HepG2 (cell line): ENCODE results near the gene ARPC1A. TPM values are rescaled to one million over a fixed set of nuclear protein-coding genes. Genes with fewer than 3 reads are reported as not detected.
A peak's percentile ranks its signal among the peaks of the same experiment; 100 is the strongest.

Experiments
- ATAD3A ChIP-seq: sonication (generic); formaldehyde crosslinking; IDR thresholded peaks from 2 replicates; pipeline ENCODE4 v1.4.0; 2020; ENCODE audit warnings: missing genetic modification reagents
- ATRX ChIP-seq: sonication (generic); formaldehyde crosslinking; IDR thresholded peaks from 2 replicates; pipeline ENCODE4 v1.4.0; 2020; ENCODE audit warnings: missing genetic modification reagents, borderline replicate concordance
- CBX5 ChIP-seq: sonication (generic); formaldehyde crosslinking; IDR thresholded peaks from 2 replicates; pipeline ENCODE4 v1.4.0; 2020; ENCODE audit warnings: missing genetic modification reagents, borderline replicate concordance
- ELF3 ChIP-seq: IDR thresholded peaks from 2 replicates; pipeline ENCODE4 v1.6.1; 2016; ENCODE audit warnings: missing genetic modification reagents, missing compliant biosample characterization
- ELF4 ChIP-seq: sonication (generic); formaldehyde crosslinking; IDR thresholded peaks from 2 replicates; pipeline ENCODE4 v1.5.0; 2020; ENCODE audit warnings: missing genetic modification reagents, mild to moderate bottlenecking, moderate library complexity, borderline replicate concordance
- NFATC3 ChIP-seq: sonication (generic); formaldehyde crosslinking; IDR thresholded peaks from 2 replicates; pipeline ENCODE4 v1.5.1; 2020; ENCODE audit warnings: mild to moderate bottlenecking, missing genetic modification reagents
- NFYB ChIP-seq: sonication (generic); formaldehyde crosslinking; IDR thresholded peaks from 2 replicates; pipeline ENCODE4 v1.4.0; 2020; ENCODE audit warnings: missing genetic modification reagents
- RXRA ChIP-seq: sonication (generic); formaldehyde crosslinking; IDR thresholded peaks from 2 replicates; pipeline ENCODE4 v1.5.1; 2020; ENCODE audit warnings: missing genetic modification reagents
- SOX13 ChIP-seq, 3 experiments: fragments of 450-650 bp in 1 of 3; sonication (generic) in 1 of 3; formaldehyde crosslinking in 1 of 3; IDR thresholded peaks in 2 of 3; conservative IDR thresholded peaks in 1 of 3; 2 replicates each; pipeline versions ENCODE4 v1.5.0 to v1.6.1; 2016 to 2020; ENCODE audit warnings: antibody characterized with exemption in 1 of 3, mild to moderate bottlenecking in 1 of 3, missing compliant biosample characterization in 1 of 3, missing genetic modification reagents in 1 of 3, moderate library complexity in 1 of 3
- TCF7 ChIP-seq: sonication (generic); IDR thresholded peaks from 2 replicates; pipeline ENCODE4 v1.6.1; 2016; ENCODE audit warnings: antibody characterized with exemption, low read depth
- TRIM24 ChIP-seq: sonication (generic); formaldehyde crosslinking; IDR thresholded peaks from 2 replicates; pipeline ENCODE4 v1.8.0; 2022; ENCODE audit warnings: mild to moderate bottlenecking, missing genetic modification reagents
- YY1 ChIP-seq: IDR thresholded peaks from 2 replicates; pipeline ENCODE4 v1.6.1; 2011; ENCODE audit warnings: low read length, low read depth, moderate library complexity, mild to moderate bottlenecking; ENCODE audit not compliant: insufficient read depth, insufficient replicate concordance
- ZC3H4 ChIP-seq: sonication (generic); formaldehyde crosslinking; IDR thresholded peaks from 2 replicates; pipeline ENCODE4 v1.4.0; 2020; ENCODE audit warnings: missing genetic modification reagents, borderline replicate concordance
- ZIK1 ChIP-seq: sonication (generic); formaldehyde crosslinking; IDR thresholded peaks from 2 replicates; pipeline ENCODE4 v1.5.0; 2020; ENCODE audit warnings: mild to moderate bottlenecking, low read depth, missing genetic modification reagents, borderline replicate concordance
- ZNF160 ChIP-seq: sonication (generic); formaldehyde crosslinking; IDR thresholded peaks from 2 replicates; pipeline ENCODE4 v1.8.0; 2022; ENCODE audit warnings: mild to moderate bottlenecking, inconsistent platforms, missing genetic modification reagents
- ZNF496 ChIP-seq: sonication (generic); formaldehyde crosslinking; IDR thresholded peaks from 2 replicates; pipeline ENCODE4 v1.8.1; 2023; ENCODE audit warnings: mild to moderate bottlenecking, moderate library complexity, missing genetic modification reagents; ENCODE audit not compliant: insufficient replicate concordance
- polyA plus RNA-seq, 8 experiments: library from polyadenylated mRNA; depleted of rRNA in 3 of 8; stranded (reverse) in 7 of 8; unstranded in 1 of 8; fragments of >200 nt; fragmentation: Illumina TruSeq in 4 of 8; extraction: Trizol in 4 of 8; gene quantifications; 2 replicates each; pipeline versions ENCODE4 v1.2.1 to v1.2.3, GENCODE V29; 2011 to 2016; ENCODE audit warnings: low read depth in 4 of 8, missing spikeins in 1 of 8, mixed read lengths in 1 of 8; ENCODE audit not compliant: insufficient read depth in 1 of 8
- total RNA-seq, 5 experiments: library from RNA; depleted of rRNA; stranded (reverse); fragments of >200 nt; fragmentation: Illumina TruSeq; extraction: Trizol; gene quantifications; 2 replicates each; pipeline ENCODE4 v1.2.3, GENCODE V29; 2016; ENCODE audit warnings: low read depth in 1 of 5
- TF ChIP-seq, protein P1 (sequence below): sonication (generic); formaldehyde crosslinking; IDR thresholded peaks from 2 replicates; pipeline ENCODE4 v1.5.0; 2020; ENCODE audit warnings: mild to moderate bottlenecking, missing genetic modification reagents, borderline replicate concordance
- TF ChIP-seq, protein P2 (sequence below): IDR thresholded peaks from 2 replicates; pipeline ENCODE4 v1.6.1; 2016; ENCODE audit warnings: mild to moderate bottlenecking
- TF ChIP-seq, protein P3 (sequence below): sonication (generic); formaldehyde crosslinking; IDR thresholded peaks from 2 replicates; pipeline ENCODE4 v1.5.1; 2020; ENCODE audit warnings: mild to moderate bottlenecking, missing genetic modification reagents, moderate library complexity
- TF ChIP-seq, protein P4 (sequence below): sonication (generic); formaldehyde crosslinking; IDR thresholded peaks from 2 replicates; pipeline ENCODE4 v1.4.0; 2020; ENCODE audit warnings: missing genetic modification reagents, mild to moderate bottlenecking, borderline replicate concordance

ARPC1A gene
- total and polyA plus RNA-seq, 2 of the 13 experiments (the other 11 are each of a cell fraction or from before 2014, with no cell fraction given), result 44.3 to 88.5 TPM

DNA sequence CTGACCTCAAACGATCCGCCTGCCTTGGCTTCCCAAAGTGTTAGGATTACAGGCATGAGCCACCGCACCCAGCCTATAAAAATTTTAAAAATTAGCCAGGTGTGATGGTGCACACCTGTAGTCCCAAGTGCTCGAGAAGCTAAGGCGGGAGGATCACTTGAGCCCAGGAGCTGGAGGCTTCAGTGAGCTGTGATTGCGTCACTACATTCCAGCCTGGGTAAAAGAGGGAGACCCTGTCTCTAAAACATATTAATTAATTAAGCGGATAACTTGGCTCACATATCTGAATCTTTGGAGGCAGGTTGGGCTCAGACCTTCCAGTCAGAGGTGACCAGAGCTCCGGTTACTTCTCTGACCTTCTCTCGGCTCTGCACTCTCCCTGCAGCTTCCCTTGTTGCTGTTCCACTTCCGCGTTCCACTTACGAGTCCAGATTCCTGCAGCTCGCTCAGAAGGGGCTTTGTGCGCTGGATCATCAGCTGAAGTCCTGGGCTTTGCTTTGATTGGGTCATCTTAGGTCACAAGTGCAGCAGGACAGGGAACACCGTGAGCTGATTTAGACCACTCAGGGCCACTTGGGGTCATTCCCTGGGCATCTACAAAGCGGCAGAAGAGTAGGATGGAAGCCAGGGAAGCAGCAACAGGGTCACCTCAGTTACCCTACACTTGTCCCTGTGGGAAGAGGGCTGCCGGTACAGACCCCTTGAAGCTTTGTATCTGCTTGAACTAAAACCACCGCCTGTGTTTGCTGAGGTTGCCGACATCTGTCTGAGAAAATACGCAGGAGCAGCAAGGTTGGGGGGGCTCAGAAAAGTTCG, 46.8 kb downstream of the ARPC1A start (continued):
- TF ChIP-seq ATRX (no peak), ZC3H4 (CRISPR knock-in tag) (no peak), NFATC3 (CRISPR knock-in tag) (0 out of 2 replicates have a peak, but pooled peaks have one; percentile 42), ZIK1 (no peak), ELF4 (CRISPR knock-in tag) (peak; percentile 99), CBX5 (peak; percentile 79; the same call in 1 of the 2 replicates), NFYB (CRISPR knock-in tag) (peak; percentile 67), TCF7 (peak; percentile 41; the same call in 1 of the 2 replicates), ATAD3A (no peak), SOX13 (IDR thresholded peaks at IDR 0.05) (no peak), SOX13 (CRISPR knock-in tag; conservative IDR thresholded peaks at IDR 0.05 in 1 of 2, IDR thresholded peaks at IDR 0.05 in 1 of 2) (peak in 1 of 2 experiments; percentile 61; a peak in 2 of 4 replicates), ZNF496 (CRISPR knock-in tag) (no peak), ZNF160 (CRISPR knock-in tag) (no peak), ELF3 (CRISPR knock-in tag) (peak; percentile 100), TRIM24 (CRISPR knock-in tag) (no peak), YY1 (no peak), RXRA (CRISPR knock-in tag) (peak; percentile 99)
- TF ChIP-seq, protein P1, sequence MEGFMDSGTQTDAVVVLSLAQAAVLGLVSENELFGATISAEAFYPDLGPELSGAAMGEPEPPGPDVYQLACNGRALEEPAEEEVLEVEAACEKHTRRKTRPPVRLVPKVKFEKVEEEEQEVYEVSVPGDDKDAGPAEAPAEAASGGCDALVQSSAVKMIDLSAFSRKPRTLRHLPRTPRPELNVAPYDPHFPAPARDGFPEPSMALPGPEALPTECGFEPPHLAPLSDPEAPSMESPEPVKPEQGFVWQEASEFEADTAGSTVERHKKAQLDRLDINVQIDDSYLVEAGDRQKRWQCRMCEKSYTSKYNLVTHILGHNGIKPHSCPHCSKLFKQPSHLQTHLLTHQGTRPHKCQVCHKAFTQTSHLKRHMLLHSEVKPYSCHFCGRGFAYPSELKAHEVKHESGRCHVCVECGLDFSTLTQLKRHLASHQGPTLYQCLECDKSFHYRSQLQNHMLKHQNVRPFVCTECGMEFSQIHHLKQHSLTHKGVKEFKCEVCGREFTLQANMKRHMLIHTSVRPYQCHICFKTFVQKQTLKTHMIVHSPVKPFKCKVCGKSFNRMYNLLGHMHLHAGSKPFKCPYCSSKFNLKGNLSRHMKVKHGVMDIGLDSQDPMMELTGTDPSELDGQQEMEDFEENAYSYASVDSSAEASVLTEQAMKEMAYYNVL (CRISPR knock-in tag), result no peak
- TF ChIP-seq, protein P2, sequence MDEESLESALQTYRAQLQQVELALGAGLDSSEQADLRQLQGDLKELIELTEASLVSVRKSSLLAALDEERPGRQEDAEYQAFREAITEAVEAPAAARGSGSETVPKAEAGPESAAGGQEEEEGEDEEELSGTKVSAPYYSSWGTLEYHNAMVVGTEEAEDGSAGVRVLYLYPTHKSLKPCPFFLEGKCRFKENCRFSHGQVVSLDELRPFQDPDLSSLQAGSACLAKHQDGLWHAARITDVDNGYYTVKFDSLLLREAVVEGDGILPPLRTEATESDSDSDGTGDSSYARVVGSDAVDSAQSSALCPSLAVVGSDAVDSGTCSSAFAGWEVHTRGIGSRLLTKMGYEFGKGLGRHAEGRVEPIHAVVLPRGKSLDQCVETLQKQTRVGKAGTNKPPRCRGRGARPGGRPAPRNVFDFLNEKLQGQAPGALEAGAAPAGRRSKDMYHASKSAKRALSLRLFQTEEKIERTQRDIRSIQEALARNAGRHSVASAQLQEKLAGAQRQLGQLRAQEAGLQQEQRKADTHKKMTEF (CRISPR knock-in tag), result peak; percentile 71
- TF ChIP-seq, protein P3, sequence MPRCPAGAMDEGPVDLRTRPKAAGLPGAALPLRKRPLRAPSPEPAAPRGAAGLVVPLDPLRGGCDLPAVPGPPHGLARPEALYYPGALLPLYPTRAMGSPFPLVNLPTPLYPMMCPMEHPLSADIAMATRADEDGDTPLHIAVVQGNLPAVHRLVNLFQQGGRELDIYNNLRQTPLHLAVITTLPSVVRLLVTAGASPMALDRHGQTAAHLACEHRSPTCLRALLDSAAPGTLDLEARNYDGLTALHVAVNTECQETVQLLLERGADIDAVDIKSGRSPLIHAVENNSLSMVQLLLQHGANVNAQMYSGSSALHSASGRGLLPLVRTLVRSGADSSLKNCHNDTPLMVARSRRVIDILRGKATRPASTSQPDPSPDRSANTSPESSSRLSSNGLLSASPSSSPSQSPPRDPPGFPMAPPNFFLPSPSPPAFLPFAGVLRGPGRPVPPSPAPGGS (CRISPR knock-in tag), result no peak
- TF ChIP-seq, protein P4, sequence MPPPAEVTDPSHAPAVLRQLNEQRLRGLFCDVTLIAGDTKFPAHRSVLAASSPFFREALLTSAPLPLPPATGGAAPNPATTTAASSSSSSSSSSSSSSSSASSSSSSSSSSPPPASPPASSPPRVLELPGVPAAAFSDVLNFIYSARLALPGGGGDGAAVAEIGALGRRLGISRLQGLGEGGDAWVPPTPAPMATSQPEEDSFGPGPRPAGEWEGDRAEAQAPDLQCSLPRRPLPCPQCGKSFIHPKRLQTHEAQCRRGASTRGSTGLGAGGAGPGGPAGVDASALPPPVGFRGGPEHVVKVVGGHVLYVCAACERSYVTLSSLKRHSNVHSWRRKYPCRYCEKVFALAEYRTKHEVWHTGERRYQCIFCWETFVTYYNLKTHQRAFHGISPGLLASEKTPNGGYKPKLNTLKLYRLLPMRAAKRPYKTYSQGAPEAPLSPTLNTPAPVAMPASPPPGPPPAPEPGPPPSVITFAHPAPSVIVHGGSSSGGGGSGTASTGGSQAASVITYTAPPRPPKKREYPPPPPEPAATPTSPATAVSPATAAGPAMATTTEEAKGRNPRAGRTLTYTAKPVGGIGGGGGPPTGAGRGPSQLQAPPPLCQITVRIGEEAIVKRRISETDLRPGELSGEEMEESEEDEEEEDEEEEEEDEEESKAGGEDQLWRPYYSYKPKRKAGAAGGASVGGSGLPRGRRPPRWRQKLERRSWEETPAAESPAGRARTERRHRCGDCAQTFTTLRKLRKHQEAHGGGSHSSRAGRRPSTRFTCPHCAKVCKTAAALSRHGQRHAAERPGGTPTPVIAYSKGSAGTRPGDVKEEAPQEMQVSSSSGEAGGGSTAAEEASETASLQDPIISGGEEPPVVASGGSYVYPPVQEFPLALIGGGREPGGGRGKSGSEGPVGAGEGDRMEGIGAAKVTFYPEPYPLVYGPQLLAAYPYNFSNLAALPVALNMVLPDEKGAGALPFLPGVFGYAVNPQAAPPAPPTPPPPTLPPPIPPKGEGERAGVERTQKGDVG, result no peak
